ENCODE measurements around the gene ZXDC.

- TF ChIP-seq CTCF (IDR thresholded peaks at IDR 0.05) (no peak), POLR2A (IDR thresholded peaks at IDR 0.05) (no peak), POLR2AphosphoS5 (IDR thresholded peaks at IDR 0.05; ENCODE audit: insufficient read depth in 1 of 2, low read depth in 1 of 2) (no peak)
These were observed 68.2 kb downstream of the ZXDC start for GRCh38 chr3:126407412-126408044.
